ENCODE data around the gene VAPB.

DNA sequence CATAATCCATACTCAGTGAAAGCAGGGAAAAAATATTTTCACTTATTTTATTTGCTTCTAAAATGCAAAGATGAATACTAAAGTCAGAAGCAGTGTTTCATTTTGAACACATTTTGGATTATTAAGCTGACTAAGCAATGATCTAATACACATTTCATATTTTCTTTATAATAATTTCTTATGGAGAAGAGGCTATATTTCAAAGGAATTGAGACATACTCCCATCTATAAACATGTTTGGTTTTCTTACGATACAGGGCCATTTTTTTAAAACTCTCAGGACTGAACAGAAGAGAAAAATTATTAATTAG, 26.9 kb upstream of the VAPB start:
- TF ChIP-seq, protein P1, sequence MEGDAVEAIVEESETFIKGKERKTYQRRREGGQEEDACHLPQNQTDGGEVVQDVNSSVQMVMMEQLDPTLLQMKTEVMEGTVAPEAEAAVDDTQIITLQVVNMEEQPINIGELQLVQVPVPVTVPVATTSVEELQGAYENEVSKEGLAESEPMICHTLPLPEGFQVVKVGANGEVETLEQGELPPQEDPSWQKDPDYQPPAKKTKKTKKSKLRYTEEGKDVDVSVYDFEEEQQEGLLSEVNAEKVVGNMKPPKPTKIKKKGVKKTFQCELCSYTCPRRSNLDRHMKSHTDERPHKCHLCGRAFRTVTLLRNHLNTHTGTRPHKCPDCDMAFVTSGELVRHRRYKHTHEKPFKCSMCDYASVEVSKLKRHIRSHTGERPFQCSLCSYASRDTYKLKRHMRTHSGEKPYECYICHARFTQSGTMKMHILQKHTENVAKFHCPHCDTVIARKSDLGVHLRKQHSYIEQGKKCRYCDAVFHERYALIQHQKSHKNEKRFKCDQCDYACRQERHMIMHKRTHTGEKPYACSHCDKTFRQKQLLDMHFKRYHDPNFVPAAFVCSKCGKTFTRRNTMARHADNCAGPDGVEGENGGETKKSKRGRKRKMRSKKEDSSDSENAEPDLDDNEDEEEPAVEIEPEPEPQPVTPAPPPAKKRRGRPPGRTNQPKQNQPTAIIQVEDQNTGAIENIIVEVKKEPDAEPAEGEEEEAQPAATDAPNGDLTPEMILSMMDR (IDR thresholded peaks at IDR 0.05): no peak
- no peak for TF ChIP-seq POLR2A (IDR thresholded peaks at IDR 0.05)

Measured in lower leg skin (tissue), 3 donors.